Stimulated activated CD4-positive, alpha-beta T cell treated with anti-CD3 and anti-CD28 coated beads, Interleukin-15, amount 100 ng/mL, for 48 hours (primary cell): Measurements from ENCODE around the gene C18orf54.
"Not testable (repeated sequence)": the region's sequence is repeated elsewhere in the genome, so short reads cannot be mapped to it uniquely, and the experiment has no call there.

Experiments used
- DNase-seq, 2 donors: peaks; one replicate each; pipeline ENCODE4 v3.0.0-alpha.2; 2020; ENCODE audit warnings: low read depth in 2 of 2

C18orf54 gene

DNA sequence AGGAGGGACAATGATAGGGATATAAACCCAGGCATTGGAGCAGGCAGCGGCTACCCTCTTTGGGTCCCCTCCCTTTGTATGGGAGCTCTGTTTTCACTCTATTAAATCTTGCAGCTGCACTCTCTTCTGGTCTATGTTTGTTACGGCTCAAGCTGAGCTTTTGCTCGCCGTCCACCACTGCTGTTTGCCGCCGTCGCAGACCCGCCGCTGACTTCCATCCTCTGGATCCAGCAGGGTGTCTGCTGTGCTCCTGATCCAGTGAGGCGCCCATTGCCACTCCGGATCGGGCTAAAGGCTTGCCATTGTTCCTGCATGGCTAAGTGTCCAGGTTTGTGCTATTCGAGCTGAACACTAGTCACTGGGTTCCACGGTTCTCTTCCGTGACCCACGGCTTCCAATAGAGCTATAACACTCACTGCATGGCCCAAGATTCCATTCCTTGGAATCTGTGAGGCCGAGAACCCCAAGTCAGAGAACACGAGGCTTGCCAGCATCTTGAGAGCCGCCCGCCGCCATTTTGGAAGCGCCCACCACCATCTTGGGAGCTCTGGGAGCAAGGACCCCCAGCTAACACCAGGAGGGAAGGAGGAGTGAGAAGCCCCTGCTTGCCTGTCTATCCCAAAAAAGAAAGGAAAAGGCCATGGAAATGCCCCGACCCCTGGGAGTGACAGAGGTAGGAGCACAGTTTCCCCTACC lies 29.2 kb downstream of the C18orf54 start:
- not testable (repeated sequence) for DNase-seq

DNA sequence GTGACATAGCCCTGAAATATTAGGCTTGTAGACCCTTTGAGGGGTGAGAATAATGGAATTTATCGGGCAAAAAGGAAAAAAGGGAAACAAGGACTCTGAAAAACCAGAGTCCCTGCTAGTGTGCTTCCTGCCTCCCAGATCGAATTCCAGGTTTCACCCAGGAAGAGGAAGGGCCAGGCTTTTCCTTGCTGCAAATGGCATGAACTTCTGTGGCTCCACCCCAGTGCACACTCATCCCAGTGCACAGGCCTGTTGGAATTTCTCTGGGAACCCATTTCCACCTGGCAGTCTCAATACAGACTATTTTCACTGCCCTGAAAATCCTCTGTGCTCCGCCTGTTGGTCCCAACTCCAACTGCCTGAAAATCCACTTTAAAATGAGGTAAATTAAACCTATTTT lies 29.9 kb downstream of the C18orf54 start:
- no peak for DNase-seq

- DNase-seq: peak in 1 of 2 donors; percentile 3
Measured at GRCh38 chr18:54388203-54389142, 30.8 kb downstream of the C18orf54 start.

GRCh38 chr18:54389143-54389505 lies 31.4 kb downstream of the C18orf54 start:
- DNase-seq: no peak

- DNase-seq: no peak
Measured at GRCh38 chr18:54390838-54391237, 33.1 kb downstream of the C18orf54 start.

GRCh38 chr18:54392543-54393023 lies 34.9 kb downstream of the C18orf54 start:
- DNase-seq: no peak

DNA sequence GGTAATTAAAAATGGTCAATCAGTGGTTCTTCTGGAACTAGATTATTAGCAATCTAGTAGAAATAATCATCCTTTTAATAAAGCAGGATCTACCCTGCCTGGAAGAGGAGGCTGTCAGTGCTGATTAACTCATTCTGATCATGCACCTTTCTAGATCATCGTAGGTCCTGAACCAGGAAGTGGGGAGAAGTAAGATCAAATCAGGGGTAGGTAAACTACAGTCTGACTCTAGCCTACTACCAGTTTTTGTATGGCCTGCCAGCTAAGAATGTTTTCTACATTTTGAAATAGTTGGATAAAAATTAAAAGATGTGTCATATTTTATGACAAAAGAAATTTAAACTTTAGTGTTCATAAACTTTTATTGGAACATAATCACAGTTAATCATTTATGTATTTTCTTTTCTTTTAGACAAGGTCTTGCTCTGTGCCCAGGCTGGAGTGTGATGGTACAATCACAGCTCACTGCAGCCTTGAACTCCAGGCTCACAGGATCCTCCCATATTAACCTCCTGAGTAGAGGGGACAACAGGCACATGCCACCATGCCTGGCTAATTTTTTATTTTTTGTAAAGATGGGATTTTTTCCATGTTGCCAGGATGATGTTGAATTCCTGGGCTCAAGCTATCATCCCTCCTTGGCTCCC lies 36.1 kb downstream of the C18orf54 start:
- DNase-seq: no peak

- DNase-seq: no peak
Measured at GRCh38 chr18:54396760-54397159, 39.1 kb downstream of the C18orf54 start.

- DNase-seq: no peak
Measured at GRCh38 chr18:54405290-54405689, 47.6 kb downstream of the C18orf54 start.

- DNase-seq: no peak
Measured at GRCh38 chr18:54411781-54412180, 54.1 kb downstream of the C18orf54 start.

DNA sequence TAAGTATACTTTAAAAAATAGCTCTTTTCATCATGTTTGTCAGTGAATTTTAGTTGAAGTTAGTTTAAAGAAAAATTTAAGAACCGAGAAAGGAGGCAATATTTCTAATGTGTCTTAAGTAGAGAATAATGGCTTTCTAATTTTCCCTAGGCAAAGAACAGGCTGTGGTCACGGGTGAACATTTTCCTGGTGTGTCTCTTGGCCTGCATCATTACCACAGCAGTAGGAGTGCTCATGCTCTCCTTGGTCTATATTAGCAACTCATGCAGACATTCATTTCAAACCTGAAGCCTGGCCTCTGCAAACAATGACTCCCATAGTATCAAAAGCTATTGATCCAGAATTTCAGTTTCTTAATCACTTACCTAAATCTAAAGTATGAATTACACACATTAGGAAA lies 57.4 kb downstream of the C18orf54 start:
- no peak for DNase-seq

DNA sequence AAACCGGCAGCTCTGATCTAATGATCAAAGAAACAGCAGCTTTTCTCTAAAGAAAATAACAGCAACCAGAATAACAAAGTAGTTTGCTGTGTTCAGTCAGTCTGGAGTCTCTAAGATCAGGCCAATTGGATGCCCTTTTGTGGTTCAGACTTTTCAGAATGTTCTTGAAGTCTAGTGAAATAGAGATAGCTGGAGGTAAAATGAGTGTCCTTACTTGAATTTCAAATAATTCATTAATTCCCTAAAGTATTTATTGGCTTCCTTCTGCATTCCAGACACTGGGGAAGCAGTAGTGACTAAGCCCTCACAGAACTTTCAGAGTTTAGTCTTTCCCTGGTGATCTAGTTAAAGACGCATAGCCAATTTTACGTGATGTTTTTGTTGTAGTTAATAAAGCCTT lies 58.7 kb downstream of the C18orf54 start:
- no peak for DNase-seq

DNA sequence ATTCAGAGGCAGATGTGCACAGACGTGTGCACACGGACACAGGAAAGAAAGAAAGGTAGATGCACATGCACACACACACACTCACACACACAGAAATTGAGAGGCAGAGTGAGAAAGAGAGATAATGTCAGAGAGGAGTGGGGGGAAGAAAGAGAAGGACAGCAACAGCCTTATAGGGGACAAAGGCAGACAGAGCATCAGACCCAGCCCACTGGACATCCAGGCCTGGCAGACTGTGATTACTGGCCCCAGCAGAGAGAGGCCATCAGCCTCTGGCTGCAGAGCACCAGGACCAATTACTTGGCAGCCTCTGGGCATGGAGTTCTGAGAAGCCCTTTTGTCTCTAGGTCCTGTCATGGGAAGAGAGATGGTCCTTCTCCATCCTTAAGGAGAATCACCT lies 66.1 kb downstream of the C18orf54 start:
- DNase-seq: no peak

DNA sequence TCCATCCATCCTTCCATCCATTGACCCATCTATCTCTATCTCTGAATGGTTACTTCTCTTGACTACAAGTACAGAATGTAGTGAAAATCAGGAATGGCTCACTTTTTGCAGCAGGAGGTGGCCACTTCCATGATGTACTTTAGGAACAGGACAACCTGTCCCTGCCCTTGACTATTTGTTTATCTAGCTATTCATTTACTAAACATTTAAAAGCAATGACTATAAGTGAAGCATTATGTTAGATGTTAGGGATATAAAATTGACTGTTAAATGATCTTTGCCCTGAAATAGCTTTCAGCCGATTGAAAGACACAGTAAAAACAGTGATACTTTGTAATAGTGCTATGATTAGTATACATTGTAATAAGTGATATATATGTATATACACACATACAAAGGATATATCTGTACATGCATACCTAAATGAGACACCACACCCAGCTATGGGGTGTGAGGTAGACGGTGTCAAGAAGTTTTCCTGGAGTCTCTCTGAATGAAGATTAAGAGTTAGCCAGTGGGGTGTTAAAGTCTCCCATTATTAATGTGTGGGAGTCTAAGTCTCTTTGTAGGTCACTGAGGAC lies 68.5 kb downstream of the C18orf54 start:
- DNase-seq: no peak
